Testis (tissue), 3 donors: ENCODE measurements around the gene TIGD6. TPM values are rescaled to one million over a fixed set of nuclear protein-coding genes. Genes with fewer than 3 reads are reported as not detected.
"Not testable (repeated sequence)": the region's sequence is repeated elsewhere in the genome, so short reads cannot be mapped to it uniquely, and the experiment has no call there.

ENCODE experiments used
- DNase-seq: peaks from one replicate; pipeline ENCODE4 v3.0.0-alpha.2; 2019
- H3K27ac ChIP-seq, 2 donors: fragments of 200-600 bp; sonication (generic); one replicate each; pipeline ENCODE4 v1.5.1; 2019
- H3K27me3 ChIP-seq: fragments of 200-600 bp; sonication (generic); one replicate; pipeline ENCODE4 v1.5.1; 2019
- H3K36me3 ChIP-seq: fragments of 200-600 bp; sonication (generic); one replicate; pipeline ENCODE4 v1.5.1; 2017; ENCODE audit warnings: low read depth; ENCODE audit errors: missing control alignments
- H3K4me1 ChIP-seq: fragments of 200-600 bp; sonication (generic); one replicate; pipeline ENCODE4 v1.5.1; 2019
- H3K4me3 ChIP-seq, 2 donors: fragments of 200-600 bp; sonication (generic); one replicate each; pipeline ENCODE4 v1.5.1; 2017 to 2019
- H3K9me3 ChIP-seq: fragments of 200-600 bp; sonication (generic); one replicate; pipeline ENCODE4 v1.5.1; 2017
- POLR2A ChIP-seq: fragments of 450-650 bp; IDR thresholded peaks from one replicate; pipeline ENCODE4 v1.6.1; 2017; ENCODE audit warnings: antibody characterized with exemption, mild to moderate bottlenecking, moderate library complexity
- WGBS, 2 donors: methylation state at CpG; one replicate each; pipeline ENCODE4 v1.1.5; 2018; 5-methylcytosine and 5-hydroxymethylcytosine counted together
- intact Hi-C: fragments of 100-400 bp; cut with DNase I; formaldehyde crosslinking; loops from one replicate; pipeline ENCODE4 v1.15.1; 2023; ENCODE audit warnings: low total_unique reads
- polyA plus RNA-seq: library from polyadenylated mRNA; stranded (reverse); fragments of 350-450 nt; fragmentation: Illumina TruSeq; extraction: RNeasy Lipid Tissue Mini Kit (QIAGEN cat#74804); gene quantifications from one replicate; pipeline ENCODE4 v1.2.3, GENCODE V29; 2014; ENCODE audit warnings: low read depth, low replicate concordance; ENCODE audit not compliant: insufficient read depth
- total RNA-seq, 2 donors: library from RNA; depleted of rRNA; stranded (reverse); fragments of >200 nt; gene quantifications; one replicate each; pipeline ENCODE4 v1.2.3, GENCODE V29; 2016
- TF ChIP-seq, protein P1 (sequence below), 3 experiments: fragments of 450-650 bp in 2 of 3; fragments of 200-600 bp in 1 of 3; sonication (generic) in 1 of 3; IDR thresholded peaks; one replicate each; pipeline ENCODE4 v1.5.1; 2016 to 2019; ENCODE audit warnings: antibody characterized with exemption in 3 of 3, mild to moderate bottlenecking in 2 of 3, moderate library complexity in 1 of 3

TIGD6 gene
- total and polyA plus RNA-seq, 3 donors from 2014 or later, result 7.8 to 11.2 (median 9.7) TPM

DNA sequence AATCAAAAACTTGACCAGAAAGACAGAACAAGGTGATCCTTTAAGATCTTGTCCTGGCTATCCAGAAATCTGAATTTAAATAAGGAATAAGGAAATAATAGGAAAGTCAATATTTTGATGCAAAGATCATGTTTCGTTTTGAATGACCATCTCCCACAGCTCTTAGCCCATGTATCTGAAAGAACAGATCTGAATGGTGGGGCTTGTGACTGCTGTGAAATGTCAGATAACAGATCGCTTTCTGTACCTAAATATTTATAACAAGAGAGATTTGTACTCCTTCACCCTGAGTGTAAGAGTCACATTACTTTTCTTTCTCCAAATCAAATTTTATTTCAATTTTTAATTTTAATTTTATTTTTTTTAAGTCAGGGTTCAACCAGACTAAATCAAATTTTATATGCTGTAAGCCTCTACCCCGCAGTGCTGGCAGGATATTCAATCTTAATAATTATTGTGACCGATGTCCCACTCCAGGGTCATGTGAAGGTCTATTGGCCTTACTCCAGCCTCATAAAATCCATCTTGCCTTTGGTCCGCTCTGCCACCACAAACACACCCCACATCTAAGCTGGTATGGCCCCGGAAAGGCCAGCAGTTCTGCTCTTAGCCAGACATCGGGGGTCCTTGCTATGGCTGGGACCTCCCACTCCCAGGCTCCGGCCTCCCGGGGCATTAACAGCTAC is 46.9 kb downstream of the TIGD6 start:
- no peak overlapping the region for H3K4me3 ChIP-seq
- no peaks in the 10 kb centered on the region for H3K4me1 ChIP-seq
- 80 to 81% methylated on average over 9 of the region's 9 CpGs for WGBS, 2 donors

DNA sequence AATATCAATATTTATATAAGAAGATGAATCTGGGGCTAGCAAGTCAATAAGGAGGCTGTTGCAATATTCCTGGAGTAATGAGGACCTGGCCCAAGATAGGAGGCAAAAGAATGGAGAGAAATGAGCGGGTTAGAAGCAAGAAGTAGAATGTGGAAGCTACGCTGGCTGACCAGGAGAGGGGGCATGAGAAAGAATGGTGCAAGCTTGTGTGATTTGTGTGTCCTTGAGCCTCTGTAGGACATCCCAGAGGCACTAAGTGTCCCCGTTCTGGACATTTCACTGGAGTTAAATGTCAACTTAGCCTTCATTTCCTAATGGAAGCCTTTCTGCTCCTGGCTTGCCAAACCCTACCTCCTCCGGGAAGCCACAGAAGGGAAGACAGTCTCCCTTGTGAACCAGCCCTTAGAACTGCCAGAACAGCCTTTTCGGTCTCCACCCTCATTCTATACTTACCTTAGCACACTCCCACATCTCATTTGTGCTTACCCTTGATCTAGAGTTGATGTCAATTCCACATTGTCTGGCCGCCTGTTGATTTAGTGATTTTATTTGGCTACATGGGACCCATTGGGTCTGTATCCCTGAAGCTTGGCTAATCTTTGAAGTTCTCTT is 49.2 kb downstream of the TIGD6 start:
- no peak overlapping the region for H3K27ac ChIP-seq
- no peak overlapping the region for H3K4me3 ChIP-seq
- no peaks in the 10 kb centered on the region for H3K27me3 ChIP-seq
- H3K4me1 ChIP-seq, result no peaks in the 10 kb centered on the region
- 65 to 73% methylated on average over 6 of the region's 6 CpGs for WGBS, 2 donors
- no peak for DNase-seq
- no peak for TF ChIP-seq POLR2A
- TF ChIP-seq, protein P1, sequence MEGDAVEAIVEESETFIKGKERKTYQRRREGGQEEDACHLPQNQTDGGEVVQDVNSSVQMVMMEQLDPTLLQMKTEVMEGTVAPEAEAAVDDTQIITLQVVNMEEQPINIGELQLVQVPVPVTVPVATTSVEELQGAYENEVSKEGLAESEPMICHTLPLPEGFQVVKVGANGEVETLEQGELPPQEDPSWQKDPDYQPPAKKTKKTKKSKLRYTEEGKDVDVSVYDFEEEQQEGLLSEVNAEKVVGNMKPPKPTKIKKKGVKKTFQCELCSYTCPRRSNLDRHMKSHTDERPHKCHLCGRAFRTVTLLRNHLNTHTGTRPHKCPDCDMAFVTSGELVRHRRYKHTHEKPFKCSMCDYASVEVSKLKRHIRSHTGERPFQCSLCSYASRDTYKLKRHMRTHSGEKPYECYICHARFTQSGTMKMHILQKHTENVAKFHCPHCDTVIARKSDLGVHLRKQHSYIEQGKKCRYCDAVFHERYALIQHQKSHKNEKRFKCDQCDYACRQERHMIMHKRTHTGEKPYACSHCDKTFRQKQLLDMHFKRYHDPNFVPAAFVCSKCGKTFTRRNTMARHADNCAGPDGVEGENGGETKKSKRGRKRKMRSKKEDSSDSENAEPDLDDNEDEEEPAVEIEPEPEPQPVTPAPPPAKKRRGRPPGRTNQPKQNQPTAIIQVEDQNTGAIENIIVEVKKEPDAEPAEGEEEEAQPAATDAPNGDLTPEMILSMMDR (IDR thresholded peaks at IDR 0.05), result no peak
- intact Hi-C loops, result no loop called here
- no peaks in the 10 kb centered on the region for H3K36me3 ChIP-seq
- H3K9me3 ChIP-seq, result no peaks in the 10 kb centered on the region

More for the DNA sequence above, 46.9 kb downstream of the TIGD6 start:
- Histone ChIP-seq H3K27ac (no peak overlapping the region), H3K27me3 (no peaks in the 10 kb centered on the region), H3K9me3 (no peaks in the 10 kb centered on the region), H3K36me3 (no peaks in the 10 kb centered on the region)
- intact Hi-C loops, result no loop called here
- no peak for DNase-seq
- TF ChIP-seq, protein P1 (IDR thresholded peaks at IDR 0.05), result no peak
- TF ChIP-seq POLR2A, result no peak

DNA sequence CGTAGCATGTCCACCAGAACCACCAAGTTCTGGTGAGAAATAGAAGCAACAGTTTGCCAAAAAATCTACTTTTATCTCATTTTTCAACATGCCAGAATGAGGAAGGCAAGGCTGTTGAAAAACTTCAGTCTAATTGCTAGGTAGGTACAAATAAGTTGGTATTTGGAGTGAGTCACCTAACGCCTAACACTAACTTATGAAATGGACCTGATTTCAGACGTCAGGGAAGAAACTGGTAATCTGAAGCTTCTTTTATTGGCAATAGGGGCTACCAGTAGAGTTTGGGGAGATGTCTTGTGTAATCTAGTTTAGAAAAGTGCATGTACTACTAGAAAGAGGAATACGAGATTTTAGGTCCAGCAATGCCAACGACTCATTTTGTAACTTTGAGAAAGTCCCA is 51.5 kb downstream of the TIGD6 start:
- H3K9me3 ChIP-seq, result no peaks in the 10 kb centered on the region
- TF ChIP-seq POLR2A, result no peak
- TF ChIP-seq, protein P1 (IDR thresholded peaks at IDR 0.05), result no peak
- H3K36me3 ChIP-seq, result no peaks in the 10 kb centered on the region
- no peak overlapping the region for H3K4me3 ChIP-seq
- H3K27me3 ChIP-seq, result no peaks in the 10 kb centered on the region
- WGBS, 2 donors, result 83 to 84% methylated on average over 5 of the region's 5 CpGs
- intact Hi-C loops, result no loop called here
- no peak for DNase-seq
- no peaks in the 10 kb centered on the region for H3K4me1 ChIP-seq
- H3K27ac ChIP-seq, result no peak overlapping the region

DNA sequence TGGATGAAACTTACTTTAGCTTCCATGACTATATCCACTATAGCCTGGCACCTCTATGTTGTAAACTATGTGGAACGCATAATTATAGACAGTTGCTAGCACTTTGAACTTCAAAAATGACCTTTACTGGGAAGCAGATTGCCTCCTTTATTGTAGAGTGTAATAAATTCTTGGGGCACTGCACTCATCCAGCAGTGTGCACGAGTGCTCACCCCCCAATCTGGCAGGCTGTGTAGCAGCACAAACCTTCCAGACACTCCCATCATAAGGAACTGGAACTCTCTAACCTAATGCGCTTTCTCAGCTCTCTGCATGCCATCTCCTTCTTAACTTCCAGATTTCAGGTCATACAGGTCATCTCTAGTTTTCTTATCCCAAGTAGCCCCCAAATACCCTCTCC is 54.3 kb downstream of the TIGD6 start:
- Histone ChIP-seq H3K27me3 (no peaks in the 10 kb centered on the region), H3K9me3 (no peaks in the 10 kb centered on the region), H3K27ac (no peak overlapping the region), H3K36me3 (no peaks in the 10 kb centered on the region), H3K4me3 (no peak overlapping the region), H3K4me1 (peaks cover 3% of the 10 kb centered on the region)
- DNase-seq, result no peak
- WGBS, 2 donors, result 85 to 96% methylated on average over 3 of the region's 3 CpGs
- TF ChIP-seq POLR2A, result no peak
- TF ChIP-seq, protein P1 (IDR thresholded peaks at IDR 0.05), result no peak
- intact Hi-C loops, result no loop called here

DNA sequence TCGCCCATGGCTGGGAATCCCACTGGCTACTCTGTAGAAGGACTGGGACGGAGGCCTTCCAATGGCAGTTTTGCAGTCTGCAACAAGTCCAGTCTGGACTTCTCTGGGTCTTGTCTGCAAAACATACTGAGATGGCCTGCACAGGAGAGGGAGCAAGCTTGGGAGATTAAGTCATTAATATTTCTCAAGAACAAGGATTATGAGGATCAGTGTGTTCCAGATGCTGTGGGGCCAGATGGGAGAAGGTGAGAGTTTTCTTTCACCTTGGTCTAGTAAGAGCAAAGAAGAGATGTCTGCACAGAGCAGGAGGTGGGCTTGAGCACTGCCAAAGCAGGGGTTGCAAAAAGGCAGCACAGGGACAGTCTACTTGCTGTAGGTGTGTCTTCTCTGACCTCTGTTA is 55.8 kb downstream of the TIGD6 start, which contains the start of gene PDE6A:
Gene PDE6A, minus strand, starts transcription at position 128 of the 400 bp plus-strand sequence. Its CDS starts 120 bp downstream, at position 8.
- Histone ChIP-seq H3K36me3 (no peaks in the 10 kb centered on the region), H3K9me3 (no peaks in the 10 kb centered on the region), H3K4me3 (no peak within 1 kb of the TSS), H3K27me3 (no peaks in the 10 kb centered on the region), H3K27ac (no peak within 1 kb of the TSS), H3K4me1 (peaks cover 5% of the 10 kb centered on the region)
- whole genome bisulfite sequencing, 2 donors, result 90 to 100% methylated on average over 2 of the region's 2 CpGs
- intact Hi-C loops, result no loop called here
- DNase-seq, result no peak
- TF ChIP-seq, protein P1 (IDR thresholded peaks at IDR 0.05), result no peak
- TF ChIP-seq POLR2A, result no peak

DNA sequence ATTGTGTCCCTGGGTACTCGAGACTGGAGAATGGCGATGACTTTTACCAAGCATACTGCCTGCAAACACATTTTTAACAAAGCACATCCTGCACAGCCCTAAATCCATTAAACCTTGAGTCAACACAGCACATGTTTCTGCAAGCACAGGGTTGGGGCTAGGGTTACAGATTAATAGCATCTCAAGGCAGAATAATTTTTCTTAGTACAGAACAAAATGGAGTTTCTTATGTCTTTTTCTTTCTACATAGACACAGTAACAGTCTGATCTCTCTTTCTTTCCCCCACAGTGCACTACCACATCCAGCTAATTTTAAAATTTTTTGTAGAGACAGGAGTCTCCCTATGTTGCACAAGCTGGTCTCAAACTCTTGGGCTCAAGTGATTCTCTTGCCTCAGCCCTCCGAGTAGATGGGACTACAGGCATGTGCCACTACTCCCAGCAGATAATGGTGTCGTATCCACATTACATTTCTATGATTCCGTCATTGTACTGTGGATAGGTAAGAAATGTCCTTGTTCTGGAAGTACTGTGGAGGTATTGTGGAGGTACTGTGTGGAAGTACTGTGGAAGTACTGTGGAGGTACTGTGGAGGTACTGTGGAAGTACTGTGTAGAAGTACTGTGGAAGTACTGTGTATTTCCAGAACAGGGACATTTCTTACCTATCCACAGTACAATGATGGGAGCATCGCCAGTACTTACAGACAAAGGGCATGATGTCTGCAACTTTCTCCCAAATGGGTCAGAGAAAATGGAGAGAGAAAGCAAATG is 57.1 kb downstream of the TIGD6 start:
- intact Hi-C loops, H3K27ac ChIP-seq, DNase-seq, H3K4me1 ChIP-seq, H3K36me3 ChIP-seq, H3K9me3 ChIP-seq, H3K27me3 ChIP-seq, H3K4me3 ChIP-seq: not testable (repeated sequence)
- 74 to 79% methylated on average over 6 of the region's 6 CpGs for WGBS, 2 donors
